SU-DHL-6 (cell line): ENCODE data around the gene PNMA1.
"Not testable (repeated sequence)": the region's sequence is repeated elsewhere in the genome, so short reads cannot be mapped to it uniquely, and the experiment has no call there.

Experiments used
- H2AFZ ChIP-seq: fragments of 200-600 bp; sonication (generic); 2 replicates; pipeline ENCODE4 v1.6.1; 2014; ENCODE audit warnings: low read depth, mild to moderate bottlenecking, moderate library complexity, mixed read lengths, antibody characterized with exemption, low read length; ENCODE audit not compliant: severe bottlenecking
- H3F3A ChIP-seq: fragments of 200-600 bp; shearing (Covaris generic); 2 replicates; pipeline ENCODE4 v1.6.0; 2016; ENCODE audit warnings: antibody characterized with exemption, mild to moderate bottlenecking; ENCODE audit not compliant: insufficient read depth
- H3K27ac ChIP-seq: fragments of 200-600 bp; sonication (generic); 2 replicates; pipeline ENCODE4 v1.5.1; 2016; ENCODE audit warnings: low read depth, mild to moderate bottlenecking, low read length, moderate library complexity, mixed read lengths
- H3K27me3 ChIP-seq: fragments of 200-600 bp; sonication (generic), shearing (Covaris generic); 2 replicates; pipeline ENCODE4 v1.6.0; 2014; ENCODE audit warnings: mild to moderate bottlenecking, low read length
- H3K36me3 ChIP-seq: fragments of 200-600 bp; sonication (generic); 2 replicates; pipeline ENCODE4 v1.6.1; 2014; ENCODE audit warnings: mild to moderate bottlenecking, low read length, mixed read lengths
- H3K4me2 ChIP-seq: fragments of 300-600, 200-600 bp; shearing (Covaris generic), sonication (generic); 2 replicates; pipeline ENCODE4 v1.6.0; 2014; ENCODE audit warnings: low read length, low read depth, mild to moderate bottlenecking; ENCODE audit not compliant: poor library complexity, severe bottlenecking
- H3K4me3 ChIP-seq: fragments of 200-600 bp; sonication (generic); 2 replicates; pipeline ENCODE4 v1.5.1; 2014; ENCODE audit warnings: antibody characterized with exemption, low read length, mild to moderate bottlenecking, mixed read lengths; ENCODE audit not compliant: insufficient read depth, poor library complexity, severe bottlenecking
- H3K79me2 ChIP-seq: fragments of 200-600 bp; sonication (generic); 2 replicates; pipeline ENCODE4 v1.6.1; 2014; ENCODE audit warnings: mild to moderate bottlenecking, low read length, moderate library complexity; ENCODE audit not compliant: insufficient read depth
- H3K9ac ChIP-seq: fragments of 200-600 bp; sonication (generic); 2 replicates; pipeline ENCODE4 v1.7.0; 2014; ENCODE audit warnings: mild to moderate bottlenecking, low read length
- H3K9me2 ChIP-seq: fragments of 200-600 bp; sonication (generic); replicated peaks from 2 replicates; pipeline ENCODE4 v1.6.1; 2014; ENCODE audit warnings: low read length; ENCODE audit not compliant: insufficient read depth
- H3K9me3 ChIP-seq: fragments of 200-600 bp; sonication (generic); 2 replicates; pipeline ENCODE4 v1.6.1; 2014; ENCODE audit warnings: low read length, mixed read lengths; ENCODE audit not compliant: insufficient read depth
- H4K20me1 ChIP-seq: fragments of 200-600 bp; sonication (generic); 2 replicates; pipeline ENCODE4 v1.6.1; 2014; ENCODE audit warnings: low read depth, mild to moderate bottlenecking, antibody characterized with exemption, low read length, moderate library complexity, mixed read lengths
- CTCF ChIP-seq: fragments of 200-600 bp; sonication (generic); IDR thresholded peaks from one replicate; pipeline ENCODE4 v1.5.1; 2017; ENCODE audit warnings: antibody characterized with exemption, mild to moderate bottlenecking, low read length, moderate library complexity; ENCODE audit not compliant: insufficient read depth, poor library complexity, severe bottlenecking
- EZH2phosphoT487 ChIP-seq: fragments of 200-600 bp; sonication (generic), shearing (Covaris generic); conservative IDR thresholded peaks from 2 replicates; pipeline ENCODE4 v1.6.1; 2018; ENCODE audit warnings: mild to moderate bottlenecking, antibody characterized with exemption, low read length, moderate library complexity, mixed read lengths

The PNMA1 gene

GRCh38 chr14:73709904-73710469, 4.2 kb downstream of the PNMA1 start:
- no peak overlapping the region for H3K27ac ChIP-seq
- H3F3A ChIP-seq: peaks cover 7% of the 10 kb centered on the region
- no peaks in the 10 kb centered on the region for H3K36me3 ChIP-seq
- no peaks in the 10 kb centered on the region for H3K9me2 ChIP-seq
- H2AFZ ChIP-seq: no peak overlapping the region
- H3K9me3 ChIP-seq: no peaks in the 10 kb centered on the region
- no peak overlapping the region for H3K4me2 ChIP-seq
- TF ChIP-seq EZH2phosphoT487 (no peak), CTCF (no peak)
- H3K79me2 ChIP-seq: no peaks in the 10 kb centered on the region
- no peak overlapping the region for H3K9ac ChIP-seq
- H3K4me3 ChIP-seq: no peak overlapping the region
- no peaks in the 10 kb centered on the region for H3K27me3 ChIP-seq
- H4K20me1 ChIP-seq: 0 out of 2 replicates have a peak, but pooled peaks cover 5% of the 10 kb centered on the region

GRCh38 chr14:73708076-73708475, 6.1 kb downstream of the PNMA1 start:
- H3K9me3 ChIP-seq, H3K27me3 ChIP-seq, H2AFZ ChIP-seq, H3K4me2 ChIP-seq, H3K36me3 ChIP-seq, H3K9ac ChIP-seq, H3K27ac ChIP-seq, H3K9me2 ChIP-seq, H3F3A ChIP-seq, H3K4me3 ChIP-seq, H4K20me1 ChIP-seq, H3K79me2 ChIP-seq: not testable (repeated sequence)

GRCh38 chr14:73700325-73700724, 13.9 kb downstream of the PNMA1 start:
- no peaks in the 10 kb centered on the region for H3K9me3 ChIP-seq
- no peaks in the 10 kb centered on the region for H3K36me3 ChIP-seq
- H2AFZ ChIP-seq: no peak overlapping the region
- H3K4me2 ChIP-seq: no peak overlapping the region
- no peaks in the 10 kb centered on the region for H3K9me2 ChIP-seq
- no peak for TF ChIP-seq CTCF
- TF ChIP-seq EZH2phosphoT487: no peak
- no peaks in the 10 kb centered on the region for H4K20me1 ChIP-seq
- no peaks in the 10 kb centered on the region for H3F3A ChIP-seq
- no peak overlapping the region for H3K9ac ChIP-seq
- H3K27ac ChIP-seq: no peak overlapping the region
- no peak overlapping the region for H3K4me3 ChIP-seq
- H3K27me3 ChIP-seq: no peaks in the 10 kb centered on the region
- no peaks in the 10 kb centered on the region for H3K79me2 ChIP-seq

- H3K79me2 ChIP-seq: no peaks in the 10 kb centered on the region
- no peak overlapping the region for H3K27ac ChIP-seq
- H3K9me3 ChIP-seq: no peaks in the 10 kb centered on the region
- no peak overlapping the region for H3K4me2 ChIP-seq
- no peaks in the 10 kb centered on the region for H3K9me2 ChIP-seq
- H2AFZ ChIP-seq: no peak overlapping the region
- no peaks in the 10 kb centered on the region for H3K27me3 ChIP-seq
- H3F3A ChIP-seq: no peaks in the 10 kb centered on the region
- H3K4me3 ChIP-seq: no peak overlapping the region
- no peak overlapping the region for H3K9ac ChIP-seq
- TF ChIP-seq CTCF: no peak
- TF ChIP-seq EZH2phosphoT487: no peak
- no peaks in the 10 kb centered on the region for H3K36me3 ChIP-seq
- no peaks in the 10 kb centered on the region for H4K20me1 ChIP-seq
Measured at GRCh38 chr14:73696466-73697400, 17.5 kb downstream of the PNMA1 start.
